SK-N-SH (cell line): ENCODE results near the gene RAD51B. TPM values are rescaled to one million over a fixed set of nuclear protein-coding genes. Genes with fewer than 3 reads are reported as not detected.

ENCODE experiments used
- CTCF ChIA-PET: fragments of 300-600, 350-600 bp; formaldehyde crosslinking; extraction: SDS; loops from one replicate; lab custom pipeline; 2021; lab: Yijun Ruan, JAX
- POLR2A ChIA-PET: fragments of 350-600 bp; sonication (Branson Sonifier 250); formaldehyde crosslinking; extraction: SDS; loops from one replicate; lab custom pipeline; 2020; ENCODE audit warnings: antibody characterized with exemption, inconsistent platforms; lab: Yijun Ruan, JAX
- DNase-seq: peaks from one replicate; pipeline ENCODE4 v3.0.0; 2012
- H2AFZ ChIP-seq: fragments of 200-600 bp; sonication (generic); 2 replicates; pipeline ENCODE4 v1.8.1; 2016; ENCODE audit warnings: antibody characterized with exemption, mild to moderate bottlenecking, low read depth
- H3F3A ChIP-seq: fragments of 200-600 bp; sonication (generic); replicated peaks from 2 replicates; pipeline ENCODE3; 2016; ENCODE audit warnings: antibody characterized with exemption, mild to moderate bottlenecking; ENCODE audit not compliant: insufficient read depth
- H3K27ac ChIP-seq, 2 experiments: fragments of 200-500 bp in 1 of 2; fragments of 200-600 bp in 1 of 2; sonication (Bioruptor generic) in 1 of 2; sonication (generic), shearing (Covaris generic) in 1 of 2; 2 replicates each; pipeline versions ENCODE4 v1.5.1 to v1.6.1; 2014 to 2016; ENCODE audit warnings: low read depth in 2 of 2, inconsistent platforms in 1 of 2, low read length in 1 of 2, mild to moderate bottlenecking in 1 of 2, mixed read lengths in 1 of 2
- H3K27me3 ChIP-seq: fragments of 200-600 bp; sonication (generic), shearing (Covaris generic); 2 replicates; pipeline ENCODE4 v1.6.1; 2016; ENCODE audit warnings: mixed run types; ENCODE audit not compliant: insufficient read depth
- H3K36me3 ChIP-seq, 2 experiments: fragments of 200-500 bp in 1 of 2; fragments of 200-600 bp in 1 of 2; sonication (Bioruptor generic) in 1 of 2; sonication (generic) in 1 of 2; replicated peaks in 1 of 2; 2 replicates each; pipeline versions ENCODE3 to v1.5.1; 2014 to 2016; ENCODE audit warnings: low read length in 1 of 2, mild to moderate bottlenecking in 1 of 2; ENCODE audit not compliant: insufficient read depth in 2 of 2, control insufficient read depth in 1 of 2
- H3K4me1 ChIP-seq, 2 experiments: fragments of 200-500 bp in 1 of 2; fragments of 200-600 bp in 1 of 2; sonication (Bioruptor generic) in 1 of 2; sonication (generic), shearing (Covaris generic) in 1 of 2; 2 replicates each; pipeline versions ENCODE4 v1.5.1 to v1.6.1; 2014 to 2016; ENCODE audit warnings: low read depth in 1 of 2, low read length in 1 of 2, mixed run types in 1 of 2; ENCODE audit not compliant: insufficient read depth in 2 of 2, control insufficient read depth in 1 of 2
- H3K4me2 ChIP-seq: fragments of 200-600 bp; sonication (generic), shearing (Covaris generic); 2 replicates; pipeline ENCODE4 v1.6.1; 2017; ENCODE audit warnings: mixed run types
- H3K4me3 ChIP-seq, 2 experiments: fragments of 200-500 bp in 1 of 2; fragments of 200-600 bp in 1 of 2; sonication (Bioruptor generic) in 1 of 2; sonication (generic), shearing (Covaris generic) in 1 of 2; 2 replicates each; pipeline versions ENCODE4 v1.5.1 to v1.8.1; 2014 to 2016; ENCODE audit warnings: low read depth in 2 of 2, inconsistent platforms in 1 of 2, low read length in 1 of 2, mild to moderate bottlenecking in 1 of 2, mixed read lengths in 1 of 2, moderate library complexity in 1 of 2
- H3K79me2 ChIP-seq: fragments of 200-600 bp; sonication (generic); 2 replicates; pipeline ENCODE4 v1.8.1; 2017; ENCODE audit warnings: mild to moderate bottlenecking; ENCODE audit not compliant: insufficient read depth
- H3K9ac ChIP-seq: fragments of 200-600 bp; sonication (generic); 2 replicates; pipeline ENCODE4 v1.6.1; 2017; ENCODE audit warnings: mixed run types
- H3K9me2 ChIP-seq: fragments of 200-600 bp; sonication (generic); 2 replicates; pipeline ENCODE4 v1.6.1; 2017; ENCODE audit warnings: mixed run types
- H3K9me3 ChIP-seq: fragments of 200-600 bp; sonication (generic); 2 replicates; pipeline ENCODE4 v1.6.1; 2017; ENCODE audit warnings: mixed run types, mild to moderate bottlenecking, moderate library complexity
- H4K20me1 ChIP-seq: fragments of 200-600 bp; sonication (generic); 2 replicates; pipeline ENCODE4 v1.6.1; 2017; ENCODE audit warnings: mild to moderate bottlenecking, mixed run types; ENCODE audit not compliant: insufficient read depth
- ELF1 ChIP-seq: IDR thresholded peaks from 2 replicates; pipeline ENCODE4 v1.4.0; 2012
- EP300 ChIP-seq, 2 experiments: IDR thresholded peaks; 2 replicates each; pipeline versions ENCODE4 v1.4.0 to v1.6.1; 2012; ENCODE audit warnings: borderline replicate concordance in 1 of 2, low read depth in 1 of 2, low read length in 1 of 2
- FOXJ3 ChIP-seq: sonication (generic); formaldehyde crosslinking; IDR thresholded peaks from 2 replicates; pipeline ENCODE4 v1.5.1; 2020; ENCODE audit warnings: mild to moderate bottlenecking, missing genetic modification reagents
- GATA2 ChIP-seq: sonication (generic); formaldehyde crosslinking; IDR thresholded peaks from 2 replicates; pipeline ENCODE4 v1.5.0; 2020; ENCODE audit warnings: mild to moderate bottlenecking, missing genetic modification reagents
- JUND ChIP-seq: IDR thresholded peaks from 2 replicates; pipeline ENCODE4 v1.4.0; 2012
- MAX ChIP-seq: IDR thresholded peaks from 2 replicates; pipeline ENCODE4 v1.4.0; 2012; ENCODE audit warnings: low read depth
- MEF2A ChIP-seq: IDR thresholded peaks from 2 replicates; pipeline ENCODE4 v1.4.0; 2012; ENCODE audit warnings: low read depth, borderline replicate concordance
- MXI1 ChIP-seq: IDR thresholded peaks from 2 replicates; pipeline ENCODE4 v1.6.1; 2012; ENCODE audit warnings: mild to moderate bottlenecking, low read depth, low read length, improper control_type of control experiment
- NRF1 ChIP-seq: IDR thresholded peaks from 2 replicates; pipeline ENCODE4 v1.6.1; 2012; ENCODE audit warnings: low read depth, mild to moderate bottlenecking, low read length
- POLR2AphosphoS5 ChIP-seq: IDR thresholded peaks from 2 replicates; pipeline ENCODE4 v1.6.1; 2012; ENCODE audit warnings: low read depth, low read length
- RFX5 ChIP-seq: IDR thresholded peaks from 2 replicates; pipeline ENCODE4 v1.6.1; 2012; ENCODE audit warnings: mild to moderate bottlenecking, improper control_type of control experiment, low read length
- SIN3A ChIP-seq: IDR thresholded peaks from 2 replicates; pipeline ENCODE4 v1.6.1; 2012; ENCODE audit warnings: low read depth, mild to moderate bottlenecking, low read length, moderate library complexity, borderline replicate concordance
- TEAD4 ChIP-seq: IDR thresholded peaks from 2 replicates; pipeline ENCODE4 v1.4.0; 2012; ENCODE audit warnings: mild to moderate bottlenecking, borderline replicate concordance; ENCODE audit not compliant: insufficient read depth
- YY1 ChIP-seq: IDR thresholded peaks from 2 replicates; pipeline ENCODE4 v1.4.0; 2012; ENCODE audit warnings: low read depth, mild to moderate bottlenecking
- WGBS: methylation state at CpG from one replicate; pipeline ENCODE4 v1.1.6; 2017; ENCODE audit warnings: low lambda C conversion rate; 5-methylcytosine and 5-hydroxymethylcytosine counted together
- polyA plus RNA-seq, 3 experiments: library from polyadenylated mRNA; depleted of rRNA; stranded (reverse); fragments of >200 nt; gene quantifications; 2 replicates each; pipeline ENCODE4 v1.2.3, GENCODE V29; 2012
- TF ChIP-seq, protein P1 (sequence below): IDR thresholded peaks from 2 replicates; pipeline ENCODE4 v1.4.0; 2012; ENCODE audit warnings: low read depth, borderline replicate concordance

The RAD51B gene
- polyA plus RNA-seq, 1 of the 3 experiments (the other 2 are of a cell fraction): 6.0 TPM

- H3K27me3 ChIP-seq: no peaks in the 10 kb centered on the region
- H3K9me2 ChIP-seq: no peaks in the 10 kb centered on the region
- no peak overlapping the region for H3K4me2 ChIP-seq
- H4K20me1 ChIP-seq: no peaks in the 10 kb centered on the region
- no peaks in the 10 kb centered on the region for H3K4me1 ChIP-seq
- TF ChIP-seq MXI1 (no peak), NRF1 (no peak), EP300 (IDR thresholded peaks at IDR 0.05; ENCODE audit: borderline replicate concordance in 1 of 2, low read depth in 1 of 2, low read length in 1 of 2) (no peak), GATA2 (no peak), POLR2AphosphoS5 (no peak), MEF2A (no peak), YY1 (no peak), FOXJ3 (CRISPR knock-in tag) (no peak), JUND (no peak), TEAD4 (no peak)
- TF ChIP-seq, protein P1, sequence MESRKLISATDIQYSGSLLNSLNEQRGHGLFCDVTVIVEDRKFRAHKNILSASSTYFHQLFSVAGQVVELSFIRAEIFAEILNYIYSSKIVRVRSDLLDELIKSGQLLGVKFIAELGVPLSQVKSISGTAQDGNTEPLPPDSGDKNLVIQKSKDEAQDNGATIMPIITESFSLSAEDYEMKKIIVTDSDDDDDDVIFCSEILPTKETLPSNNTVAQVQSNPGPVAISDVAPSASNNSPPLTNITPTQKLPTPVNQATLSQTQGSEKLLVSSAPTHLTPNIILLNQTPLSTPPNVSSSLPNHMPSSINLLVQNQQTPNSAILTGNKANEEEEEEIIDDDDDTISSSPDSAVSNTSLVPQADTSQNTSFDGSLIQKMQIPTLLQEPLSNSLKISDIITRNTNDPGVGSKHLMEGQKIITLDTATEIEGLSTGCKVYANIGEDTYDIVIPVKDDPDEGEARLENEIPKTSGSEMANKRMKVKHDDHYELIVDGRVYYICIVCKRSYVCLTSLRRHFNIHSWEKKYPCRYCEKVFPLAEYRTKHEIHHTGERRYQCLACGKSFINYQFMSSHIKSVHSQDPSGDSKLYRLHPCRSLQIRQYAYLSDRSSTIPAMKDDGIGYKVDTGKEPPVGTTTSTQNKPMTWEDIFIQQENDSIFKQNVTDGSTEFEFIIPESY: no peak
- TF ChIP-seq, all 33 proteins: peak for 0
- H3K9ac ChIP-seq: no peak overlapping the region
- H3K9me3 ChIP-seq: no peaks in the 10 kb centered on the region
- ChIA-PET CTCF (no interaction called here), POLR2A (no interaction called here)
- H3K4me3 ChIP-seq: no peak overlapping the region
- H3K36me3 ChIP-seq: peaks cover 73 to 79% of the 10 kb centered on the region in 2 experiments
- H2AFZ ChIP-seq: no peak overlapping the region
- H3K27ac ChIP-seq: no peak overlapping the region
- peaks cover 3% of the 10 kb centered on the region for H3F3A ChIP-seq
- DNase-seq: no peak
- 92% methylated on average over 20 of the region's 20 CpGs for WGBS
- H3K79me2 ChIP-seq: no peaks in the 10 kb centered on the region
These were observed 20.8 kb upstream of the RAD51B start for GRCh38 chr14:67798731-67799130.

DNA sequence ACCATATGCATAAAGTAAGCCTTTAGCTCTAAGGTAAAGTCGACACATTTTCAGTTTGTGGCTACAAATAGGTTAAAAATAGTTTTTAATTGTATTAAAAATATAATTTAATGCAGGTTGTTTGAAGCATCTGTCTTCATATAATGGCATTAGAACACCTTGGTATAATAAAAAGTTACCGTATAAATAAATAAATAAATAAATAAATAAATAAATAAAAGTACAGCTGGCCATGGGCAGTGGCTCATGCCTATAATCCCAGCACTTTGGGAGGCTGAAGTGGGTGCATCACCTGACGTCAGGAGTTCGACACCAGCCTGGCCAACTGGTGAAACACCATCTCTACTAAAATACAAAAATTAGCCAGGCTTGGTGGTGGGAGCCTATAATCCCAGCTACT, 18.8 kb upstream of the RAD51B start:
- Histone ChIP-seq H3F3A (peaks cover 3% of the 10 kb centered on the region), H3K36me3 (peaks cover 55 to 76% of the 10 kb centered on the region in 2 experiments), H4K20me1 (no peaks in the 10 kb centered on the region), H3K9me3 (no peaks in the 10 kb centered on the region), H3K9ac (no peak overlapping the region), H3K4me2 (no peak overlapping the region), H3K9me2 (no peaks in the 10 kb centered on the region), H3K79me2 (no peaks in the 10 kb centered on the region), H3K27ac (no peak overlapping the region), H2AFZ (no peak overlapping the region), H3K27me3 (no peaks in the 10 kb centered on the region), H3K4me1 (no peaks in the 10 kb centered on the region), H3K4me3 (no peak overlapping the region)
- POLR2A ChIA-PET: no interaction called here
- no peak for DNase-seq
- TF ChIP-seq SIN3A (no peak), RFX5 (no peak), POLR2AphosphoS5 (no peak), MAX (no peak), ELF1 (no peak)
- CTCF ChIA-PET: no interaction called here
- 96% methylated on average over 4 of the region's 4 CpGs for WGBS
